Activated T-helper 1 cell treated with Interleukin-2 at 50 U/mL for 16 hours (primary cell): ENCODE results near the gene SPA17.
A peak's percentile ranks its signal among the peaks of the same experiment; 100 is the strongest.

ENCODE experiments used
- DNase-seq: peaks from one replicate; pipeline ENCODE4 v3.0.0-alpha.2; 2020; ENCODE audit warnings: low read depth

The SPA17 gene

GRCh38 chr11:124673333-124674167 is at the start of gene SPA17, which contains the start of gene SIAE:
Gene SPA17 (plus strand): TSS chr11:124673904. CDS start chr11:124675265, 1,361 bp downstream.
Gene SIAE (minus strand): TSS chr11:124673739. CDS start chr11:124673708, 31 bp downstream.
- peak; percentile 71 for DNase-seq

- no peak for DNase-seq
These were observed 48.1 kb upstream of the SPA17 start for GRCh38 chr11:124625504-124626168.

- no peak for DNase-seq
These were observed 46.2 kb upstream of the SPA17 start for GRCh38 chr11:124627546-124627945.

- DNase-seq, result no peak
These were observed 43.7 kb upstream of the SPA17 start for GRCh38 chr11:124629961-124630360.

- DNase-seq, result no peak
These were observed 40.3 kb upstream of the SPA17 start for GRCh38 chr11:124633355-124633754.

GRCh38 chr11:124635932-124636331 is 37.8 kb upstream of the SPA17 start:
- no peak for DNase-seq

GRCh38 chr11:124638500-124638899 is 35.2 kb upstream of the SPA17 start:
- DNase-seq, result no peak

GRCh38 chr11:124639186-124639585 is 34.5 kb upstream of the SPA17 start:
- DNase-seq, result no peak

- DNase-seq, result no peak
These were observed 33.0 kb upstream of the SPA17 start for GRCh38 chr11:124640666-124641065.

GRCh38 chr11:124642628-124643027 is 31.1 kb upstream of the SPA17 start:
- DNase-seq, result no peak

- DNase-seq, result no peak
These were observed 30.6 kb upstream of the SPA17 start for GRCh38 chr11:124643042-124643604.

GRCh38 chr11:124643605-124644425 is 29.9 kb upstream of the SPA17 start:
- no peak for DNase-seq

- DNase-seq, result no peak
These were observed 29.1 kb upstream of the SPA17 start for GRCh38 chr11:124644426-124645280.

- no peak for DNase-seq
These were observed 27.6 kb upstream of the SPA17 start for GRCh38 chr11:124646148-124646547.

- DNase-seq, result no peak
These were observed 25.1 kb upstream of the SPA17 start for GRCh38 chr11:124648610-124649009.

- no peak for DNase-seq
These were observed 16.7 kb upstream of the SPA17 start for GRCh38 chr11:124656774-124657630.

GRCh38 chr11:124657904-124658303 is 15.8 kb upstream of the SPA17 start:
- DNase-seq, result no peak

GRCh38 chr11:124658501-124658900 is 15.2 kb upstream of the SPA17 start:
- DNase-seq, result no peak

- no peak for DNase-seq
These were observed 14.7 kb upstream of the SPA17 start for GRCh38 chr11:124658986-124659385.

GRCh38 chr11:124661553-124661952 is 12.2 kb upstream of the SPA17 start:
- no peak for DNase-seq
